Fibroblast of mammary gland (primary cell): ENCODE measurements around the gene AVPR2.

Source experiments
- DNase-seq: peaks from one replicate; pipeline ENCODE4 v3.0.0-alpha.2; 2010; ENCODE audit warnings: low read depth
- H3K4me3 ChIP-seq: 2 replicates; pipeline ENCODE4 v1.5.1; 2011; ENCODE audit warnings: low read depth, mild to moderate bottlenecking, low read length, moderate library complexity; ENCODE audit not compliant: control insufficient read depth
- TF ChIP-seq, protein P1 (sequence below): conservative IDR thresholded peaks from 2 replicates; pipeline ENCODE4 v1.5.1; 2011; ENCODE audit warnings: low read depth, low read length, inconsistent platforms; ENCODE audit not compliant: control insufficient read depth, insufficient read depth

AVPR2 gene

DNA sequence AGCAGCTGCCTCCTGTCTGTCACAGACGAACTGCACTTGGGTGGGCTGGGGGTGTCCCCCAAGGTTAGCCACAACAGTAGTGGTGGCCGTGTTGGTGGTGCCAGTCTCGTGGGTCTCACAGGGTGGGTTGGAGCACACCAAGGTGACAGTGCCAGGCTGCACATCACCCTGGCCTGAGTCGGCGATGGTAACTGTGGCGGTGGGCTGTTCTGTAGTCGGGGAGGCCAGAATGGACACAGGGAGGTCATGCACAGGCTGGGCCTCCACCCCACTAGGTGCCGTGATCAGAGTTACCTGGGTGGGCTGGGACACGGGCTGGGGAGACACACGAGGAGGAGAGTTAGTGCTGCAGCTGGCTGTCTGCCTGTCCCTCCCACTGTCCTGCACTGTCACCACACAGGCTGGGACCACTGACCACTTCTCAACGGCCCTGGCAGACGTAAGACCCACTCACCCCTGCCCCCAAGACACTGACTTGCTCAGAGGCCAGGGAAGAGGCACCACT lies 50.8 kb downstream of the AVPR2 start:
- TF ChIP-seq, protein P1, sequence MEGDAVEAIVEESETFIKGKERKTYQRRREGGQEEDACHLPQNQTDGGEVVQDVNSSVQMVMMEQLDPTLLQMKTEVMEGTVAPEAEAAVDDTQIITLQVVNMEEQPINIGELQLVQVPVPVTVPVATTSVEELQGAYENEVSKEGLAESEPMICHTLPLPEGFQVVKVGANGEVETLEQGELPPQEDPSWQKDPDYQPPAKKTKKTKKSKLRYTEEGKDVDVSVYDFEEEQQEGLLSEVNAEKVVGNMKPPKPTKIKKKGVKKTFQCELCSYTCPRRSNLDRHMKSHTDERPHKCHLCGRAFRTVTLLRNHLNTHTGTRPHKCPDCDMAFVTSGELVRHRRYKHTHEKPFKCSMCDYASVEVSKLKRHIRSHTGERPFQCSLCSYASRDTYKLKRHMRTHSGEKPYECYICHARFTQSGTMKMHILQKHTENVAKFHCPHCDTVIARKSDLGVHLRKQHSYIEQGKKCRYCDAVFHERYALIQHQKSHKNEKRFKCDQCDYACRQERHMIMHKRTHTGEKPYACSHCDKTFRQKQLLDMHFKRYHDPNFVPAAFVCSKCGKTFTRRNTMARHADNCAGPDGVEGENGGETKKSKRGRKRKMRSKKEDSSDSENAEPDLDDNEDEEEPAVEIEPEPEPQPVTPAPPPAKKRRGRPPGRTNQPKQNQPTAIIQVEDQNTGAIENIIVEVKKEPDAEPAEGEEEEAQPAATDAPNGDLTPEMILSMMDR = no peak
- DNase-seq = no peak
- no peak overlapping the region for H3K4me3 ChIP-seq

DNA sequence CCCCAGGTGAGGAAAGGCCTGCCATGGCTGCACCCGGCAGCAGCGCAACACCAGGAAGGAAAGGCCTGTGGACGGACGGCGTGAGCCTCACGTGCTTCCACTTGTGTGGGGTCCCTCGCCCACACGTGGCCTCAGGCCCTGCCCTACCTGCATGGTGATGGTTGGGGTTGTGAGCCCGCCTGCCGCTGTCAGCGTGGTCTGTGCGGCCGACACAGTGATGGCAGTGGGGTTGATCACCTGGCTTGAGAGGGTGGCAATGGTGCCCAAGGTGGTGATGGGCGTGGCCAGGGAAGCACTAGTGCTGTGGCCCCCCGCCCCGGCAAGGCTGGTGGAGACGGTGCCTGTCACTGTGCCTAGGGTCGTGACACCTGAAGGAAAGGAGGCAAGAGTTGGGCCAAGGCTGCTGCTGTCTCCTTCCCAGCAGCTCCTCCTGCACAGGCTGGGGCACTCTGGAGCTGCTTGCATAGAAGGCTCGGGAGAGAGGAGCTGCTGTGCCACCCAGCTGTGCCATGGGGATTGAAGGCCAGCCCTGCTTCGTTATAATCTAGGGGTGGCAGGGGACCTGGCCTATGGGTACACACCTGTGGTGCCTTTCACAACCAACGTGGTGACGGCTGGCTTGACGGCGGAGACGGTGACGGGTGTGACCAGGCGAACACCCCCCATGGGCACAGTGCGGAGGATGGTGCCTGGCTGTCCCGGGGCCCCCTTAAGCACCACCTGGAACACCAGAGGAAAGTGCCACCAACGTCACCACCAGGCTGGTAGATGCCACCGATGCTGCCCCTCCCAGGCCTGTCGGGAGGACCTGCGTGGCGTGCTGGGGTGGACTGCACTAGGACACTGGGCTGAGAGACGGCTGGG lies 51.8 kb downstream of the AVPR2 start:
- DNase-seq = no peak
- no peak overlapping the region for H3K4me3 ChIP-seq
- TF ChIP-seq, protein P1 = no peak
